LNCaP clone FGC (cell line): ENCODE measurements around the gene SPAAR.

Experiments used
- DNase-seq: peaks from one replicate; pipeline ENCODE4 v3.0.0-alpha.2; 2011; ENCODE audit warnings: low read depth
- H3K4me3 ChIP-seq: 2 replicates; pipeline ENCODE4 v1.5.1; 2011; ENCODE audit warnings: mild to moderate bottlenecking, low read depth, low read length, control low read depth
- TF ChIP-seq, protein P1 (sequence below): IDR thresholded peaks from 2 replicates; pipeline ENCODE4 v1.5.1; 2012; ENCODE audit warnings: mild to moderate bottlenecking; ENCODE audit not compliant: control insufficient read depth, insufficient read depth; ENCODE audit errors: extremely low read depth

Gene SPAAR

DNA sequence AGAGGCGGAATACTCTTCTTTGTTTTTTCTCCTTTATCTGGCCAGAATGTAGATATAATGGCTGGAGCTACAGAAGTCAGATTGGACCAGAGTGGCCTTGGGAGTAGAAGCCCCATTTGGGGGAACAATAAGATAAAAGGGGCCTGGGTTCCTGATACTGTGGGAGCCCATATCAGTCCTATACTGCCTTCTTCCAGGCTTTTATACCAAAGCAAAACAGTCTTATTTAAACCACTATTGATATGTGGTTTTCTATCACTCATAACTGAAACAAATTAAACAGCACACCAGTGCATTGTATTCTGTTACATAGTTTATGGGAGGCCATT, 14.3 kb downstream of the SPAAR start:
- no peak overlapping the region for H3K4me3 ChIP-seq
- TF ChIP-seq, protein P1, sequence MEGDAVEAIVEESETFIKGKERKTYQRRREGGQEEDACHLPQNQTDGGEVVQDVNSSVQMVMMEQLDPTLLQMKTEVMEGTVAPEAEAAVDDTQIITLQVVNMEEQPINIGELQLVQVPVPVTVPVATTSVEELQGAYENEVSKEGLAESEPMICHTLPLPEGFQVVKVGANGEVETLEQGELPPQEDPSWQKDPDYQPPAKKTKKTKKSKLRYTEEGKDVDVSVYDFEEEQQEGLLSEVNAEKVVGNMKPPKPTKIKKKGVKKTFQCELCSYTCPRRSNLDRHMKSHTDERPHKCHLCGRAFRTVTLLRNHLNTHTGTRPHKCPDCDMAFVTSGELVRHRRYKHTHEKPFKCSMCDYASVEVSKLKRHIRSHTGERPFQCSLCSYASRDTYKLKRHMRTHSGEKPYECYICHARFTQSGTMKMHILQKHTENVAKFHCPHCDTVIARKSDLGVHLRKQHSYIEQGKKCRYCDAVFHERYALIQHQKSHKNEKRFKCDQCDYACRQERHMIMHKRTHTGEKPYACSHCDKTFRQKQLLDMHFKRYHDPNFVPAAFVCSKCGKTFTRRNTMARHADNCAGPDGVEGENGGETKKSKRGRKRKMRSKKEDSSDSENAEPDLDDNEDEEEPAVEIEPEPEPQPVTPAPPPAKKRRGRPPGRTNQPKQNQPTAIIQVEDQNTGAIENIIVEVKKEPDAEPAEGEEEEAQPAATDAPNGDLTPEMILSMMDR = no peak
- DNase-seq = no peak

DNA sequence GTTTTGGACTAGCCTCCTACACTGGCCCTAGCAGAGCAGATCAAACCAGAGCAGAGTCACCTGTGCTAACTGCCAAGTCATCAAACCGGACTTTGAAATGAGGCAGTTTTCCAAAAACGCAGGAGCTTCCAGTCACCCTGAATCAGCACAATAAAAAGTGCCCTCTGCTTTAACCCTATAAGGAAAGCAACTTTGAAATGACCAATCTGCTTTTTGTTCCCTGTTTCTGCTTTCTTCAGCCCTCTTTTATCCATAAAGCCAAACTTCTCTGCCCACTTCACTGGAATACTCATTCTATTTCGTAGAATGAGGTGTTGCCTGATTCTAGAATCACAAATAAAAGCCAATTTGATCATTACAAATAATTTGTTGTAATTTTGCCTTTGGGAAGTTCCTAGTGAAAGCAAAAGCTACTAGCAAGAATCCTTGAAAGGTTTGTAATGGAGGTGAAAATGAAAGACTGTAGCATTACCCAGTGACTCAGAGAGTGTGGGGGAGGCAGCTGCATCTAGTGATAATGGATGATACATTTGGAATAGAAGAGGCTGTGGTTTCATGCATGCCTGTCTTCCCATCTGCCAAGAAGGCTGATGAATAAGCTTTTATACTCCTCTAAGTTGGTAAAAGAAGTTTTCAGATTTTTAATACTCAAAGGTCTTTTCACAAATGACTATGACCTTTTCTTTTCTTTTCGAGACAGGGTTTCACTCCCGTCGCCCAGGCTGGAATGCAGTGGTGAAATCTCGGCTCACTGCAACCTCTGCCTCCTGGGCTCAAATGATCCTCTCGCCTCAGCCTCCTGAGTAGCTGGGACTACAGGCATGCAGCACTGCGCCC, 14.9 kb downstream of the SPAAR start:
- peak; percentile 95 for DNase-seq
- H3K4me3 ChIP-seq = no peak overlapping the region
- TF ChIP-seq, protein P1 = no peak

DNA sequence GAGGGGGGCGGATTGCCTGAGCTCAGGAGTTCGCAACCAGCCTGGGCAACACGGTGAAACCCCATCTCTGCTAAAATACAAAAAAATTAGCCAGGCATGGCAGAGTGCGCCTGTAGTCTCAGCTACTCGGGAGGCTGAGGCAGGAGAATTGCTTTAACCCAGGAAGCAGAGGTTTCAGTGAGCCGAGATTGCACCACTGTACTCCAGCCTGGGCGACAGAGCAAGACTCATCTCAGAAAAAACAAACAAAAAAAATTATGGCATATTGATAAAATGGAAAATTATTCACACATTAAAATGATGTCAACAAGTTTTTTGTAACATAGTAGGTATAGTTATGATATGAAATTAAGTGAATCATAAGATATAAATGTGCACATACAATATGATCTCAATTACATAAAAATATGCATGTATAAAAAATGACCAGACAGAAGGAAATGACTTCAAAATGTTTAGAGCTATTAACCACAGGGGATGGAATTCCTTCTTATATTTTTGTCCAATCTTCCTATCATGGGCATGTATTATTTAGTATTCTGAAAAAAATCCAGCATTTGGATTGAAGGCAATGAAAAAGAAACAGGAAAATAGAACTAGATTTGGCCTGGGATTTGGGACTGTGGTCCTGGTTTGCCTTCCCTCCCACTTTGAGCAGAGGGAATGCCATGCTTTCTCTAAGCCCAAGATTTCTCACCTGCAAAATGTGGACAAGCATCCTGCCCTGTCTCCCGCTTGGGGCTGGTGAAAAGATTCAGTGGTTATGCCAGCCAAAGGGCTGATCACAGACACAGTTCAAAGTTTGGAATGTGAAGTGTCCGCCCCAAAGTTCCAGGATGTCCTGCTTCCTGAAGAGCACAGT, 19.5 kb downstream of the SPAAR start:
- no peak for DNase-seq
- H3K4me3 ChIP-seq = no peak overlapping the region
- TF ChIP-seq, protein P1 = no peak

DNA sequence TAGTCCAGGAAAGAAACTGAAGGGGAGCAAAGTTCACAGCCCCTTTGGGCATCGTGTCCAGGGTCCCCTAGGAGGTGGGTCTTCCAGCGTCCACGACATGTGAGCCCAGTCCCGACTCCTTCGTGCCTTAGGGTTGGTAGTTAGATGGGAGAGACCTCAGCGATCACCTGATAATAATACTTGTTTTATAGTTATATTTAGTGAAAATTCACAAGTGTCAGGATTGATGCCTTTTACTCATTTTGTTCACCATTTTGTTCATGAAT, 20.1 kb downstream of the SPAAR start:
- TF ChIP-seq, protein P1 = no peak
- DNase-seq = no peak
- H3K4me3 ChIP-seq = no peak overlapping the region

DNA sequence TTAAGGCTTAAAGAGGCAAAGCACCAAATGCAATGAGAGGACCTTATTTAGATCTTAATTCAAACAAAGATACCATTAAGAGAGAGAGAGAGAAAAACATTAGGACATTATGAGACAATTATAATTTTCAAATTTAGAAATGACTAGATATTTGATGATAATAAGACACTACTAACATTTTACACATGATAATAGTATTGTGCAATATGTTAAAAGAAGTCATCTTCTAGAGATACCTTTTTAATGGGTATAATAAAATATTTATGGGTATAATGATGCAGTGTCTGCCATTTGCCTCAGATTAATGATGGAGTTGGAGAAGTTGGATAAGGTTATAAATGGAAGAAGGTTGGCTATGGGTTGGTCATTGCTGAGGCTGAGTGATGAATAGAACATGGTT, 21.2 kb downstream of the SPAAR start:
- no peak overlapping the region for H3K4me3 ChIP-seq
- DNase-seq = no peak
- TF ChIP-seq, protein P1 = no peak

DNA sequence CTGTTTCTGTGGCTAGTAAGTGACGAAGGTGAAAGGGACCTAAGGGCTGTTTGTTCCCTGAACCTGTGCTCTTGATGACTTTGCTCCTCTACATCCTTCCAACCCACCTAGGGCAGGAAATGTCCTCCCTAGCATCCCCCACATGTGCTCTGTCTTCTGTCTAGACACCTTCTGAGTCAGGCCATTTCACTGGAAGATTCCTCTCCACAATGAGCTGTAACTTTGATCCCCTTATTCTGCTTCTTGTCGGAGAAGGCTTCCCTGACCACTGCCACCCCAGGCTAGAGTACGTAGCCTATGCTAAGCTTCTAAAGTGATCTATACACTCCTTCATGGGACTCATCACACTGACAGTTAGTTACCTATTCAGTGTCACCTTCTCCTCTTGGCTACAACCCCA, 21.7 kb downstream of the SPAAR start:
- TF ChIP-seq, protein P1 = no peak
- H3K4me3 ChIP-seq = no peak overlapping the region
- DNase-seq = no peak
